ENCODE data around the gene CAMKMT. TPM values are rescaled to one million over a fixed set of nuclear protein-coding genes. Genes with fewer than 3 reads are reported as not detected.
"Not testable (repeated sequence)": the region's sequence is repeated elsewhere in the genome, so short reads cannot be mapped to it uniquely, and the experiment has no call there.

The CAMKMT gene
- polyA plus RNA-seq, 1 donor = 4.8 TPM

DNA sequence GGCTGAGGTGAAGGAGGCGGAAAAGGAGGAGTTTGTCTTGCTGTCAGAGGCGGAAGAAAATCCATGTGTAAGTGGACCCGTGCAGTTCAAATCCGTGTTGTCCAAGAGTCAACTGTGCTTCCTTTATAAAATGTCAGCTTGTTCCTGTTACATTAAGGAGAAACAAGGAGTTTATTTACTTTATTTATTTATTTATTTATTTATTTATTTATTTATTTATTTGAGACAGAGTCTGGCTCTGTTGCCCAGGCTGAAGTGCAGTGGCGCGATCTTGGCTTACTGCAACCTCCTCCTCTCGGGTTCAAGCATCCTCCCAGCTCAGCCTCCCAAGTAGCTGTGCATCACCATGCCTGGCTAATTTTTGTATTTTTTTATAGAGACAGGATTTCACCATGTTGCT, 143.9 kb downstream of the CAMKMT start:
- not testable (repeated sequence) for DNase-seq (ENCODE audit: low read depth)

DNA sequence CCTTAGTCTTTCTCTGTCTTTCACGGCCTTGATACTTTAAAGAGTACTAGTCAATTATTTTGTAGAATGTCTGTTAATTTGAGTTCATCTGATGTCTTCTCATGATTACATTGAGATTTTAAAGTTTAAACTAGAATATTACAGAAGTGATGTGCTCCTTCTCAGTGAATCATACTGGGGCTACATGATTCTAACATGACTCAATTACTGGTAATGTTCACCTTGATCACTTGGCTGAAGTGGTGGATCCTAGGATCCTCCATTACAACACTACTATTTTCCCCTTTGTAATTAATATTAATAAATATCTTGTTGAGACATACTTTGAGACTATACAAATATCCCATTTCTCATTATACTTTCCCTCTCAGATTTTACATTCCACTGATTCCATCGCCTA, 148.5 kb downstream of the CAMKMT start:
- DNase-seq (ENCODE audit: low read depth) = no peak

DNA sequence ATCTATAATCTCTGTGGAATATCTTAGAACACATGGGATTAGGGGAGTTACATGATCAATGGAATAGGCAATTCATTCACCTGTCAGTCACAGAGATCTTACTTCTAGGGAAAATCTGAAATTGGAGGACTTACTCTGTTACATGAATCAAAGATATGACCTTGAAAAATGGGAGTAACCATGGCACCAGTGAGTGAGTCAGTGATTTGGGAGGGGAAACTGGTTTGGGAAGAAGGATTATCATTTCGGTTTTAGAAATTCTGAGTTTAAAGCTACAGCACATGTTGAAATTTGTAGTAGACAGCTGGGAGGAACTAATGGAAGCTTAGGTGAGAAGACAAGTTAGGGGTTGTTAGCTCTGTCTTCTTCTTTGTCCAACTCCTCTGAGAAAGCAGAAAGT, 153.7 kb downstream of the CAMKMT start:
- no peak for DNase-seq (ENCODE audit: low read depth)

DNA sequence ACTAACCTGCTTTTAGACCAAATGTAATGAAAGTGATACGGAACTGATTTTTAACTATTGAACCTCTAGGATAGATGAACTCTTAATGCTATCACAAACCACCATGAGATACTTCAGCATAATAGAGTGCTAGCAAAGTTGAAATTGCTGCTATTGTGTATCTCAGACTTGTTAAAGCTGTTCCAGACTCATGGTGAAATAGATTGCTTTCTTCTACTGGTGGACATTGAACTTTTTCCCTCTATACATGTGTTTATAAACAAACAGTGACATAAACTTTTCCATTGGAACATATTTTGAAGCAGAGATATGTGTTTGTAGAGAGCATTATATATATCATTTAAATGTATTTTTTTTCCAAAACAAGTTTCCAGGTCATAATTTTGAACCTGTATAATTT, 157.3 kb downstream of the CAMKMT start:
- no peak for DNase-seq (ENCODE audit: low read depth)

DNA sequence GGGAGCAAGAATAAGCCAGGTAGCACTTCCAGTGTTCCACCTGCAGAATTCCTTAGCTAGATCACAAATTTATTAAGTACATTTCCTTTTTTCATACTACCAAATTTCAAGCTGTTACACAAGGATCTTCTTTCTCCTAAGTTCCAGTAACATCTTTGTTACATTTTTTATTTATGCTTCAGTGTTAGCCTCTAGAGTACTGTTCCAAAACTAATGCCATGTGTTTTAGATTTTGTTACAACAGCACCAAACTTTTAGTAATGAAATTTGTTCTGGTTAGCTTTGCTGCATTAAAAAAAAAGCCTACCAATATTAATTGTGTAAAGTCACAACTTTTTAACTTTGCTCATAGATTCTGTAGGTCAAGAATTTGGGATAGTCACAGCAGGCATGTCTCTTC, 161.1 kb downstream of the CAMKMT start:
- no peak for DNase-seq (ENCODE audit: low read depth)

DNA sequence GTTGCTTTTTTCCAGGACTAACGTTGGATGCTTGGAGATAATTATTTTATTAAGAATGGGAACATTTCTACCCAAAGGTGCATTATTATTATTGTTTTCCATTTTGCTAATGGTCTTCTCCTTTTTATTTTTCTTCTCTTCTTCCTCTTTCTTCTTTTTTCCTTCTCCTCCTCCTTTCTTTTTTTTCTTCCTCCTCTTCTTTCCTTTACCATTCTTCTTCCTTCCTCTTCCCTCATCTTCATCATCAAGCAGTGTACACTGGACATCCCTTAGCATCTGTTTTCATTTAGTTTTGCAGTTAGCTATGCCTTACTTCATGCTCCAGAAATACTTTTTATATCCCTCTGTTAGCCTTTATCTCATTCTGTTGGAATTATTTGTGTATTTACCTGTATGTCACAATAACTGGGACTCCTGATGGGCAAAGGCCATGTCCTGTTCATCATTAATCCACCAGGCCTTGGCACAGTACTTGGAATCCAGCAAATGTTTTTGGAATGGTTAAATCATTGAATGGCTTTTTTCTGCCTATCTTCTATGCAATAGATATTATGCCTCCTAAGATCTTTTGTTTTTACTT, 162.7 kb downstream of the CAMKMT start:
- no peak for DNase-seq (ENCODE audit: low read depth)

DNA sequence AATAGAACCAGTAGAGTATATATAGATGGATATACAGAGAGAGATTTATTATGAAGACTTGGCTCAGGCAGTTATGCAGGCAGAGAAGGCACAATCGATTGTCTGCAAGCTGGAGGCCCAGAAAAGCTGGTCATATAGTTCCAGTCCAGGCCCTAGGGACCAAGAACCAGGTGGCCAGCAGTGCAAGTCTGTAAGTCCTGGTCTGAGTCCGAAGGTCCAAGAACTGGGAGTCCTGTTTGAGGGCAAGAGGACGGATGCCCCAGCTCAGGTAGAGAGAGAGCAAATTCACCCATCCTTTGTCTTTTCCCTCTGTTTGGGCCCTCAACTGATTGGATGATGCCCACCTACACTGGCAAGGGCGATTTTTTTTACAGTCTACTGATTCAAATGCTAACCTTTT, 164.6 kb downstream of the CAMKMT start:
- DNase-seq (ENCODE audit: low read depth) = no peak

DNA sequence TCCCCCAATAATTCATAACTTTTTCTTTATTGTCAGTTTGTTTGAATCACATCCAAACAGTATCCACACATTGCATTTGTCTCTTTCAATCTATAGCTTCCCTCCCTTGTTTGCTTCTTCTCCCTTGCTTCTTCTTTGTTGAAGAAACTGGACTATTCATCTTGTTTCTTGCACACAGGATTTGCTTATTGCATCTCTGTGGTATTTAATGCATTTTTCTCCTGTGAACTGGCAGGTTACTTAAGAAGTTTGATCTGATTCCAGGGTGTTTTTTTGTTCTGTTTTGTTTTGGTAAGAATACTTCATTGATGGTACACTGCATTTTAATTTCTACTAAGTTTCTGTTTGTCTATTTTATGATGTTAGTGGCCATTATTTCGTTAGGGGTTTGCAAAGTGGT, 166.8 kb downstream of the CAMKMT start:
- no peak for DNase-seq (ENCODE audit: low read depth)

DNA sequence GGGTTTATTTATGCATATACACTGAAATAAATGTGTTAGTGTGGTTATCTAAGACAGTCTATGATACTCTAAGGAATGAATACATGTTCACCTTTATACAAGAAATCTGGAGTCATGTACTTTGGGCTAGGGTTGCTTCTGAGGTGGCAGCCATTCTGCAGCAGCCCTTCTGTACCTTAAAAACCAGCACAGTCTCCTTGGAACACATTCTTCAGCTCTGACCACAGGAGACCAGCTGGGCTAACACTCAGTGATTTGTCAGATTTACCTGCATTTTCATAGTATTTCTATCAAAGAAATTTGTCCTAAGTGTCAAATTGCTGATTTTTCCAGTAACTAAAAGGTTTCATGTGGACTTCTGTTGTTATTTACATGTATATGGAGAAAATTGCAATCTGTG, 167.7 kb downstream of the CAMKMT start:
- no peak for DNase-seq (ENCODE audit: low read depth)

DNA sequence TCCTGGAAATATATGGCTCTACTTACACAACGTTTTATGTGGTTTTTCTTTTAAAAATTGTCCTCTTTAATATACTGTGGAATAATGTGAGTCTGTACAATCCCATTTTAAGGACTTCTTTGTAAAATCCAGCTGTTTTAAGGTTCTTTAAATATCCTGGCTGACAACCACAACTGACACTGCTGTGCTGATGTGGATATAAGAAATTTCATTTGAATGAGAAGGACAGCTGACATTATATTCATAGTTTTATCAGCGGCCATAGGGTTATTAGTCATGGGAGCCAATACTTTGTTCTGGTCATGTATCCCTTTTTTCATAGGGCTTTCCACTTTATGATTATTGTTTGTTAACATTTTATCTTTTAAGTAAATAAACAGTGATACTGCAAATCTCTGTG, 169.5 kb downstream of the CAMKMT start:
- no peak for DNase-seq (ENCODE audit: low read depth)

DNA sequence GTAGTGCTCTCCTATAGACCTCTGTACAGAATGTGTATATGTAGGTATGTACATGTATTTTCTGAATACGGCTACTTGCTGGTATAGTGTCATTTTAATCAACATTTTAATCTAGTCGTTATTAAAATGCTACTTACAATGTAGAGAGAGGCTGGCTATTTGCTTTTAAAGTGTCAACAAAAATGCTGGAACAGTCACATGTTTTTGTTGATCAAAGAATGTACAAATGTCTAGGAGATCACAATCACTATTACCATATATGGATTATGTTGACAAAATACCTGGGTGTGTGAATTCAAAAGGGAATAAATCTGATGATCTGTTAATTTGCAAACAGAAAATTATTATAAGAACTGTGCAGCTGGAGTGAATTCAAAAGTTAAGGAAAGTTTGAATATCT, 170.3 kb downstream of the CAMKMT start:
- no peak for DNase-seq (ENCODE audit: low read depth)

DNA sequence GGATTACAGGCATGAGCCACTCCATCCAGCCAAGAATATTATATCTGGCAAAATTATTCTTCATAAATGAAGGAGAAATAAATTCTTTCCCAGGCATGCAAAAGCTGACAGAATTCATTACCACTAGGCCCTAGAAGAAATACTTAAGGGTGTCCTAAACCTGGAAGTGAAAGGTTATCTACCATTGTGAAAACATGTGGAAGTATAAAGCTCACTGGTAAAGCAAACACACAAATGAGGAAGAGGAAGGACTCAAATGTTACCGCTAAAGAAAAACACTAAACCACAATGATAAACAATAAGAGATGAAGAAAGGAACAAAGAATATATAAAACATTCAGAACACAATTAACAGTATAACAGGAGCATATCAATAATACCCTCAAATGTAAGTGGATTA, 171.8 kb downstream of the CAMKMT start:
- DNase-seq (ENCODE audit: low read depth) = no peak

DNA sequence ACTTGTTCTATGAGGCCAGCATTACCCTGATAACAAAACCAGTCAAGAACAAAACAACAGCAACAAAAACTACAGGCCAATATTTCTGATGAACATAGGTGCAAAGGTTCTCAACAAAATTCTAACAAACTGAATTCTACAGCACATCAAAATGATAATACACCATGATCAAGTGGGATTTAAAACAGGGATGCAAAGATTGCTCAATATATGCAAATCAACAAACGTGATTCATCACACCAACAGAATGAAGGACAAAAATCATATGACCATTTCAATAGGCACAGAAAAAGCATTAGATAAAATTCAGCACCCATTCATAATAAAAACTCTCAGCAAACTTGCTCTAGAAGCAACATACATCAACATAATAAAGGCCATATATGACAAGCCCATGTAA, 173.6 kb downstream of the CAMKMT start:
- DNase-seq (ENCODE audit: low read depth) = no peak

DNA sequence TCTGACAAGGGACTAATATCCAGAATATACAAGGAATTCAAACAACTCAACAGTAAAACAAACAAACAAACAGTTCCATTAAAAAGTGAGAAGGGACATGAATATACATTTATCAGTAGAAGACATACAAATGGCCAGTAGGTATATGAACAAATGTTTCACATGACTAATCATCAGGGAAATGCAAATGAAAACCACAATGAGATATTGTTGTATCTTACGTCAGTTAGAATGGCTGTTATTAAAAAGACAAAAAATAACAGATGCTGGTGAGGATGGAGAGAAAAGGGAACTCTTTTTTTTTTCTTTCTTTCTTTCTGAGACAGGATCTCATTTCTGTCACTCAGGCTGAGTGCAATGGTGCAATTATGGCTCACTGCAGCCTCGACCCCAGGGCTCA, 175.5 kb downstream of the CAMKMT start:
- DNase-seq (ENCODE audit: low read depth) = no peak

DNA sequence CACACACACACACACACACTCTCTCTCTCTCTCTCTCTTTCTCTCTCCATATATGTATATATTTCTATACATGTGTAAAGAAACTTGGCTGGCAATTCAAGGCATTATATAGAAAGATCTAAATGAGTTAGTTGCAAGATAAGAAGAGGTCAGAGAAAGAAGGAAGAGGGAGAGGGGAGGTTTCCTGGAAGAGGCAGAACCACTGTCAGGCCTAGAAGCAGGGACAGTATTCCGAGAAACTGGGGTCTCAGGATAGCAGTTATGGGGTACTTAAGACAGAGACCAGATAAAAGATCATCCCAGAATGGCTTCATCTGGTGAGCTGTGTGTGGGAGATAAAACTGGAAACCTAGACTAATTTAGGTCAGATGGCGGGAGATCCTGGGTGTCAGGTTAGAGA, 180.8 kb downstream of the CAMKMT start:
- DNase-seq (ENCODE audit: low read depth) = no peak

DNA sequence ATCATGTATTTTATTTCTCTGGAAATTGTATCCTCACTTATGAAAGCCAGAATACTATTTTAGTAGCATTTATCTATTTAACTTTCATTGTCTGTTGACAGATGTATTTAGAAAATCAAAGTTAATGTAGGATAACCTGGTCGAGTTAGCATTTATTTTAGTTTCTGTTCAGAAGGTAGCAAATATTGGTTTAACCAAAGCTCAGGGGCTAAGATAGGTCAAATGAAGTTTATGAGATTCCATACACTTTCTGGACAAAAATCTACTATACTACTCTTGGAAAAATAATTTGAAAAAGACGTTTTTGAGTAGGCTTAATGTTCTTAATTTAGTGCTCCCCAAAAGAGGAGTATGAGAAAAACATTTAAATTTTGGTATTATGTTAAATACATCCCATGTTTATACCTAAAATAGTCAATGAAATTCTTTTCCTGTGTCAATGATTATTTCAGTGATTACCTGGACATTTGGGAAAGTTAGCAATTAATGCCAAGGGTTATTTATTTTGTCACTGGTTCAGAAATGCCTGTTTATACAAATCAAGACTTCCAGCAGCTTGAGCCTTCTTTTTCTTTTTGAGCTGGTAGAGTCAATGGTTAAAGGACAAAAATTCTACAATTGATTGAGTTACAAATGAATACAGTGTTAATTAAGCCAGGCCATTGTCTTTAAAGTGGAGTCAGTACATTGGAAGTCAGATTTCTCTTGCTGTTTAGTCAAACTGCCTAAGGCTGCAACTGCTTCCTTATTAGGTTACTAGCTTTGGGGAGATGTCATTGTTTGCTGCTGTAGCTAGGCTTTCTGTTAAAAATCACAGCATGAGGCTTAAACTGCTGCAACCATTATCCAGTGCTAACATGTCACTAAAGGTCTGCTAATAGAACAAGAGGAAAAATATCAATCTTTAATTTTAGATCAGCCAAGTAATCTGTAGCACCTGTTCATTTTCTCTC, 182.3 kb downstream of the CAMKMT start:
- DNase-seq (ENCODE audit: low read depth) = no peak

DNA sequence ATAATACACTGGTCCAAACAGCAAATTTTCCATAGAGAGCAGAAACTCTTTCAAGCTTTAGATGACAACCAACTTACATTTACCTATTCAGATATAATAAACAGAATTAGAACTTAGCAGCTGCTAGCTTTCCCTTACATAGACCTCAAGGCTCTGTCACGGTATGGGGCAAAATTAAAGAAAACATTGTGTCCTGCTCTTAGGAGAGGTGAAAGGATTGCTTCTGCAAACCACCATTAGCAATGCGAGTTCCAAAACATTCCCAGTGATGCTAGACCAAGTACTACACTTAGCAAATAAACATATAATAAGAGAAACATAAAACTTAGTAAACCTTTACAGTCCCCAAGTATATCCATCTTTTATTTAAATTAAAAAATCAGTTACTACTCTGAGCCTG, 183.3 kb downstream of the CAMKMT start:
- no peak for DNase-seq (ENCODE audit: low read depth)

DNA sequence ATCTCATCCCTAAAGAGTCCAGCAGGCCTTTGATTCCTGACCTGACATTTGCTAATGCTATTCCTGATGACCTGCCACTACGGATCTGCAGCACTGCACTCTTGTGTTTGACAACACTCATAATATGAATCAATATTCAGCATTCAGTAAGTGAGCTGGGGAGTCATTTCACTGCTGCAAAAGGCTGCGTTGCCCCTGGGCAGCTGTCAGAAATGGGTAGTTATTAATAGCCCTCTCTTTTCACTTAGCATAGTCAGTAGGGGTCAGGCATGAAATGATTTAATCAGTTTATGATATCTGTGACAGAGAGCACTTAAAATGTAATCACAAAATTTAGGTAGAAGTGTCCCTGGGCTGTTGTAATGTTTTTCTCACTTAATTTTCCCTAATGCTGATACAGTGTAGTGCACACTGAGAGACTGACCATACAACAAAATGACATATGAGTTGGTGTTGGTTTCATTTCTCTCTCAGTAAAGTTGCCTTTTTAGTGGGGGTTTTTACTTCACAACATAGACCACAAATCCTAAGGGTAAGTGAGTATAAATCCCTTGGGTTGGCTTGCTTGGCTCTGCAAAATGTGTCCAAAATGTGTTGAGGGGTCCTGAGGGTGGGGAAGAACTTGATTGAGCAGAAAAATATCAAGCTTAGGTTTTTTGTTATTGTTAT, 184.8 kb downstream of the CAMKMT start:
- no peak for DNase-seq (ENCODE audit: low read depth)

DNA sequence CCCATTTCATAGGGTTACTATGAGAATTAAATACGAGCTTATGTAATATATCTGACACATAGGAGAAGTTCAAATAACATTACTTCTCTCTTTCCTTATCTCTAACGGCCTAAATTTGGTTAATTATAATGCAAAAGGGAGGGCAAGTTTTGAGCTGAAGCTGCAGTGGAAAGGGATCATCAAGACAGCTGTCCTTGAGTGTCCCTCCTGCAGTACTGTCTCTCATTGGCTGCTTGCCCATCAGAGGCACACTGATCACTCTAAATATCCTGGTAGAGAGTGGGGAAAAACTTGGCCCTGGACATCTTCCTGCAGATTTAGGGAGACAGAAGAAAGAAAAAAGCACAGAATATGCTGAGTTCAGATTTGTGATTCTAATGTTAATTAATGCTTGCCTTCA, 186.0 kb downstream of the CAMKMT start:
- DNase-seq (ENCODE audit: low read depth) = no peak

DNA sequence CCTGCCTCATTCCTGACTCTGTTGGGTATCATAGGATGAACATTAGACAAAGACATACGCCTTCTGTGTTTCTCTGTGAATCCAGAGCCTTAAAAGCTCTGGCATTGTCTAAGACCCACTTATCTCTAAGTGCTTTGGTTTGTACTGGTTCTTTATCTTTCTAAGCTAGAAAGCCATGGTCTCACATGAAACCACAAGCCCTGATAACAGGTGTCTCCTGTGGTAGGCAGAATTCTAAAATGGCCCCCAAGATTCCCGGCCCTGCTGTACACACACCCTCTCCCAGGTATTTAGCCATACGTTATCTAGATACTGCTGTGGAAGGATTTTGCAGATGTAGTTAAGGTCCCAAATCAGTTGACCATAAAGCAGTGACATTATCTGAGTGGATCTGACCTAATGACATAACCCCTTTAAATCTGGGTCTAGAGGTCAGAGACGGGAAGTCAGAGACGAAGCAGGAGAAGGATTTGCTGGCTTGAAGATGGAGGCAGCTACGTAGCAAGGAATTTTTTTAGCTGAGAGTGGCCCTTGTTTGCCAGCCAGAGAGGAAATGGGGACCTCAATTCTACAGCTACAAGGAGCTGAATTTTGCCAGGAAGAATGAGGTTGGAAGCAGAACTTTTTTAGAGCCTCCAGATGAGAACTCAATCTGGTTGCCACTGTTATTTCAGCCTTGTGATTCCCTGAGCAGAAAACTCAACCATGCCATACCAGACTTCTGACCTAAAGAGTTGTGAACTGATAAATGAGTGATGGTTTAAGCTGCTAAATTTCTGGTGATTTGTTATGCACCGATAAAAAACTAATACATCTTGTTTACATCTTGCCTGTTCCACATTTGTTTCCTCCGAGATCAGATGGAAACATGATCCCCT, 186.7 kb downstream of the CAMKMT start:
- DNase-seq (ENCODE audit: low read depth) = no peak

DNA sequence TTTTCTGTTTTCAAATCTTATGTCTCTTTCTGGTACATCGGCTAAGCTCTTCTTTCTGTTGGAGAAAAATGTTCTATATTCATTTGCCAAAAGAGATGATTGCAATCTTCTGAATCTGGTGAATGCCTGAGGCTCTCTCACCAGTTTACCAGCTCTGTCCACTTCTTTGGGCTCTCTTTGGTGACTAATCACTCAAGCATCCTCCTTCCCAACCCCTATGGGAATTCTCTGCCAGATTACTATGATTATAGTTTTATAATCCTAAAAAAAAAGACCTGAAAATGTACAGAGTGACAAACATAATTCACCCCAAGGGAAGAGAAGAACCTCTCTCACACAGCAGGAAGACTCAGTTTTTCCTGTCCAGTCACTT, 187.3 kb downstream of the CAMKMT start:
- no peak for DNase-seq (ENCODE audit: low read depth)

DNA sequence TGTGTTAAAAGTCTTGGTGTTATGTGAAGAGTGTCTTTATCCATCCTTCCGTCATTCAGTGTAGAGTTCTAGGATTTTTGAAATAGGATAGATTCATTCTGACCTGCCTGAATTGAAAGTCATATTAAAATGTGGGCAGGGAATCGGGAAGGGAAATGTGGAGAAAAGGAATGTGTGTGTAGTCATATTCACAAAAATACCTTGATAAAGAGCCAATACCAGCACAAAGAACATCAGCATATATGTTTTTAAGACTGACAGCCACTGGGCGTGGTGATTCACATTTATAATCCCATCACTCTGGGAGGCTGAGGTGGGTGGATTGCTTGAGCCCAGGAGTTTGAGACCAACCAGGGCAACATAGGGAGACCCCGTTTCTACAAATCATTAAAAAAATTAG, 188.1 kb downstream of the CAMKMT start:
- no peak for DNase-seq (ENCODE audit: low read depth)

Measured in forelimb muscle (tissue), 1 donor.